ENCODE results near the gene IGF2BP3. TPM values are rescaled to one million over a fixed set of nuclear protein-coding genes. Genes with fewer than 3 reads are reported as not detected.
"Not testable (repeated sequence)": the region's sequence is repeated elsewhere in the genome, so short reads cannot be mapped to it uniquely, and the experiment has no call there.

The IGF2BP3 gene
- total RNA-seq, 4 donors from 2014 or later = 45.8 TPM; not detected in 3

DNA sequence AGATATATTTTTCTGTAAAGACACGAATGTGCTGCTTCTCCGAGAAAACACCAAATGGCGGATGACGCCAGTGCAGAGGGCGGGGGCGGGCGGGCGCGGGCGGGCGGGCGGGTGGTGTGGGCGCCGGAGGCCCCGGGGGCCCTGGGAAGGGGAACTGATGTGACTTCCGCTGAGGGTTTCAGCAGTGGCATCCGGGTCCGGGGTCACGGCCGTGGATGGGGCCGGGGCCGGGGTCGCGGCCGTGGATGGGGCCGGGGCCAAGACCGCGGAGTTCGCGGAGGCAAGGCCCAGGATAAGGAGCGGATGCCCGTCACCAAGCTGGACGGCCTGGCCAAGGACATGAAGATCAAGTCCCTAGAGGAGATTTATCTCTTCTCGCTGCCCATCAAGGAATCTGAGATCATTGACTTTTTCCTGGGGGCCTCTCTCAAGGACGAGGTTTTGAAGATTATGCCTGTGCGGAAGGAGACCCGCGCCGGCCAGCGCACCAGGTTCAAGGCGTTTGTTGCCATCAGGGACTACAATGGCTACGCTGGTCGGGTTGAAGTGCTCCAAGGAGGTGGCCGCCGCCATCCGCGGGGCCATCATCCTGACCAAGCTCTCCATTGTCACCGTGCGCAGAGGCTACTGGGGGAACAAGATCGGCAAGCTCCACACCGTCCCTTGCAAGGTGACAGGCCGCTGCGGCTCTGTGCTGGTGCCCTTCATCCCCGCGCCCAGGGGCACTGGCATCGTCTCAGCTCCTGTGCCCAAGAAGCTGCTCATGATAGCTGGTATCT is 20.3 kb upstream of the IGF2BP3 start:
- peak overlapping the region; percentile 18 to 34 for H3K27ac ChIP-seq
- peak overlapping the region; percentile 48 to 49 for H3K4me3 ChIP-seq
- no peaks in the 10 kb centered on the region for H3K4me1 ChIP-seq
- H3K27me3 ChIP-seq = no peaks in the 10 kb centered on the region
- intact Hi-C loops (cut with DNase I; ENCODE audit: low total_unique reads) = no loop called here
- H3K9me3 ChIP-seq = no peaks in the 10 kb centered on the region
- peak in 1 of 2 donors; percentile 48 for DNase-seq
- no peaks in the 10 kb centered on the region for H3K36me3 ChIP-seq
- TF ChIP-seq, protein P1, sequence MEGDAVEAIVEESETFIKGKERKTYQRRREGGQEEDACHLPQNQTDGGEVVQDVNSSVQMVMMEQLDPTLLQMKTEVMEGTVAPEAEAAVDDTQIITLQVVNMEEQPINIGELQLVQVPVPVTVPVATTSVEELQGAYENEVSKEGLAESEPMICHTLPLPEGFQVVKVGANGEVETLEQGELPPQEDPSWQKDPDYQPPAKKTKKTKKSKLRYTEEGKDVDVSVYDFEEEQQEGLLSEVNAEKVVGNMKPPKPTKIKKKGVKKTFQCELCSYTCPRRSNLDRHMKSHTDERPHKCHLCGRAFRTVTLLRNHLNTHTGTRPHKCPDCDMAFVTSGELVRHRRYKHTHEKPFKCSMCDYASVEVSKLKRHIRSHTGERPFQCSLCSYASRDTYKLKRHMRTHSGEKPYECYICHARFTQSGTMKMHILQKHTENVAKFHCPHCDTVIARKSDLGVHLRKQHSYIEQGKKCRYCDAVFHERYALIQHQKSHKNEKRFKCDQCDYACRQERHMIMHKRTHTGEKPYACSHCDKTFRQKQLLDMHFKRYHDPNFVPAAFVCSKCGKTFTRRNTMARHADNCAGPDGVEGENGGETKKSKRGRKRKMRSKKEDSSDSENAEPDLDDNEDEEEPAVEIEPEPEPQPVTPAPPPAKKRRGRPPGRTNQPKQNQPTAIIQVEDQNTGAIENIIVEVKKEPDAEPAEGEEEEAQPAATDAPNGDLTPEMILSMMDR (IDR thresholded peaks at IDR 0.05) = no peak
- no peak for TF ChIP-seq POLR2A (IDR thresholded peaks at IDR 0.05)

DNA sequence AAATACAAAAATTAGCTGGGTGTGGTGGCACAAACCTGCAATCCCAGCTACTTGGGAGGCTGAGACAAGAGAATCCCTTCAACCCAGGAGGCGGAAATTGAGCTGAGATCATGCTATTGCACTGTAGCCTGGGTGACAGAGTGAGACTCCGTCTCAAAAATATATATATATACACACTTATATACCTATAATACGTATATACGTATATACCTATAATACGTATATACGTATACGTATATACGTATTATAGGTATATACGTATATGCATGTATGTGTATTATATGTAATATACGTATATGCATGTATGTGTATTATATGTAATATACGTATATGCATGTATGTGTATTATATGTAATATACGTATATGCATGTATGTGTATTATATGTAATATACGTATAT is 18.4 kb upstream of the IGF2BP3 start:
- H3K36me3 ChIP-seq; H3K4me1 ChIP-seq; H3K27me3 ChIP-seq; H3K27ac ChIP-seq; H3K4me3 ChIP-seq; H3K9me3 ChIP-seq; DNase-seq; intact Hi-C loops (cut with DNase I; ENCODE audit: low total_unique reads): not testable (repeated sequence)

DNA sequence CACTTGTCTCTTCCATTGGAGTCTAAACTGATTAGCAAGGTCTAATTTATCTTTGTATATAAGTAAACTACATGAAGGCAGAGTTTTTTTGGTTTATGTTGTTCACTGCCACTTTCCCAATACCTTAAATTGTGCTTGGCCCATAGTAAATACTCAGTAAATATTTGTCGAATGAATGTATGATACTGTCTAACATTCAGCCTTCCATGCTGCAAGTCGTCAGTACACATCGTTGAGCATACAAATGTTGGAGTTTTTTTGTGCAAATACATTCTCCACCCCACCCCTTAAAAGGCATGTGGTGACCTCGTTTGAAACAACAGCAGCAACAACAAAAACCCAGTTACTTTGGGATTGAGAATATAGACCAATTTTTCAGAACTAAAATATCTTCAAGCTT is 17.4 kb upstream of the IGF2BP3 start:
- intact Hi-C loops (cut with DNase I; ENCODE audit: low total_unique reads) = no loop called here
- Histone ChIP-seq H3K36me3 (no peaks in the 10 kb centered on the region), H3K27ac (no peak overlapping the region), H3K4me3 (no peak overlapping the region), H3K4me1 (no peaks in the 10 kb centered on the region), H3K27me3 (no peaks in the 10 kb centered on the region), H3K9me3 (no peaks in the 10 kb centered on the region)
- no peak for DNase-seq
- no peak for TF ChIP-seq POLR2A (IDR thresholded peaks at IDR 0.05)
- TF ChIP-seq, protein P1 (IDR thresholded peaks at IDR 0.05) = no peak

DNA sequence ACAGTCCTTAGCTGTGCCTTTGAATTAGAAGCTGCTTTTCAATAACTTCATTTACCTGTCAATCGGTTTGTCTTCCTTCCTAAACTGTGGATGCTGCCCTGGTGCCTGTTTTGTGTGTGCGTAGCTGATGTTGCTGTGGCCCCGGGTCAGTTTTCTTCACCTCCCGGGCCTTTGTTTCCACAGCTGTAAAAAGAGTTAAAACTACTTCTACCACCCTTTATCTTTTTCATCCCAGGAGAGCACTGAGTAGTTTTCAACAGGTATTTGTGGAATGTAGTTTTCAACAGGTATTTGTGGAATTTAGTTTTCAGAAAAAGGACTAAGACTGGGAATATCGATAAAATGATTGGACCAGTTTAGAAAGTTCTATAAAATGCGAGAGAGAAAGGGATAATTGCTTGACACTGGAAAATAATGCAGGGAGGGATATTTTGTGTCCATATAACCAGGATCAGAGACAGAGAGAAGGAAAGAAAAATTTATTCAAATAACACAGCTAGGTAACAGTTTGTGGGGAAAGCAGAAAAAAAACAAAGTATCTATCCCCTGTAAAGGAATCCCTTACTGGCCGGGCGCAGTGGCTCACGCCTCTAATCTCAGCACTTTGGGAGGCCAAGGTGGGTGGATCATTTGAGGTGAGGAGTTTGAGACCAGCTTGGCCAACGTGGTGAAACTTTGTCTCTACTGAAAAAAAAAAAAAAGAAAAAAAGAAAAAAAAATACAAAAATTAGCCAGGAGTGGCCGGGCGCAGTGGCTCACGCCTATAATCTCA is 15.9 kb upstream of the IGF2BP3 start:
- DNase-seq = no peak

DNA sequence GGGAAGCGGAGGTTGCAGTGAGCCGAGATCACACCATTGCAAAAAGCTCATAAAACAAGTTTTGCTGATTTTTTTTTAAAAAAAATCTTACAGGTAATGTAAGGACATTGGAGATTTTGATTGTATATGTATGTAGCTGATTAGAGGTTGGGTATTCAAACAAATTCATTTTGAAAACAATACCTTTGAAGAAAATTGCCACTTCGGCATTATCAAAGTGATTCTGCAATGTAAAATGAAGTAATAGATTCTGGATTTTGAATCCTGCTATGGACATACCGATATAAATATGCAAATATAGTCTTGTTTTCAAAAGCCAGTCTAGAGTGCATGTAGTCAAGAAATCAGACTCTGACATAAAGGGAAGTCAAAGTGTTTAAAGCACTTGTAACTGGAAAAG is 12.4 kb upstream of the IGF2BP3 start:
- no peak overlapping the region for H3K27ac ChIP-seq
- no peaks in the 10 kb centered on the region for H3K36me3 ChIP-seq
- no peak overlapping the region for H3K4me3 ChIP-seq
- TF ChIP-seq POLR2A (IDR thresholded peaks at IDR 0.05) = no peak
- TF ChIP-seq, protein P1 (IDR thresholded peaks at IDR 0.05) = no peak
- H3K9me3 ChIP-seq = no peaks in the 10 kb centered on the region
- intact Hi-C loops (cut with DNase I; ENCODE audit: low total_unique reads) = no loop called here
- no peaks in the 10 kb centered on the region for H3K4me1 ChIP-seq
- H3K27me3 ChIP-seq = peaks cover 0 to 25% of the 10 kb centered on the region in 2 donors
- no peak for DNase-seq

More for the DNA sequence above, 15.9 kb upstream of the IGF2BP3 start:
- H3K4me1 ChIP-seq = no peaks in the 10 kb centered on the region
- H3K36me3 ChIP-seq = no peaks in the 10 kb centered on the region
- intact Hi-C loops (cut with DNase I; ENCODE audit: low total_unique reads) = no loop called here
- no peaks in the 10 kb centered on the region for H3K9me3 ChIP-seq
- H3K4me3 ChIP-seq = no peak overlapping the region
- TF ChIP-seq, protein P1 (IDR thresholded peaks at IDR 0.05) = no peak
- no peak for TF ChIP-seq POLR2A (IDR thresholded peaks at IDR 0.05)
- H3K27ac ChIP-seq = no peak overlapping the region
- no peaks in the 10 kb centered on the region for H3K27me3 ChIP-seq
